Stimulated activated CD8-positive, alpha-beta memory T cell treated with anti-CD3 and anti-CD28 coated beads, Interleukin-7, amount 100 ng/mL, for 24 hours (primary cell): ENCODE measurements around the gene GPC3.
"Not testable (repeated sequence)": the region's sequence is repeated elsewhere in the genome, so short reads cannot be mapped to it uniquely, and the experiment has no call there.

Experiments used
- DNase-seq: peaks from one replicate; pipeline ENCODE4 v3.0.0-alpha.2; 2020; ENCODE audit warnings: low read depth

The GPC3 gene

DNA sequence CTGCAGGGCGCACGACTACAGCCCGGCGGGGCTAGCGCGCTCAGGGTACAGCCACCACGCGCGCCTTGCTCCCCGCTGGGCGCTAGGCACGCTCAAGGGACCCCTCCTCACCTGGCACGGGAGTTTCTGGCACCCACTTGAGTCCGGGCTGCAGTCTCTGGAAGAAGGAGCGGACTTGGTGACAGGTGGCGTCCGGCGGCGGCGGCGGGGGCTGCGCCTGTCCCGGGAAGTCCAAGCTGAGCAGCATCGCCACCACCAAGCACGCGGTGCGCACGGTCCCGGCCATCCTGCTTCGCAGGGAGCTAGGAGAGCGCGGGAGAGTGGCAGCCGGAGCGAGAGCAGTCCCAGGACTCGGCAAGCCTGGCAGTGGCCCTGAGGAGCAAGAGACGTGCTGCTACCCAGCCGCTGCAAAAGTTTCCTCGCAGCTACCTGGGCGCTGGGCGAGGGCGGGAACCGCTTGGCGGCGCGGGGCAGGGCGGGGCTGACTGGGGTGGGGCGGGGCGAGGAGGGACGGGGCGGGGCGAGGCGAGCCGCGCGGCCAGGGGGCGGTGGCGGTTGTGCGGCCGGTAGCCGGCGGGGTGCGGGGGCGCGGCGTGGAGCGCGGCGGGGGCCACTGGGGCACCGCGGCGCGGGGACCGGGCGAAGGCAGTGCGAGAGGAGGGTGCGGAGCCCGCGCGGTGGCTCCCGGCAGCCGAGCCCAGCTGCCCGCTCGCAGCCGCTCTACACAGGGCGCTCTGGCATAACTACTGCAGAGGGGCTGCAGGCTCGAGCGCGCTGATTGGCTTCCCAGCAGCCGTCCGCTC, at the start of gene GPC3:
TSS of gene GPC3 (minus strand) at position 431 of the 803 bp plus-strand sequence.
- DNase-seq, result peak; percentile 1

DNA sequence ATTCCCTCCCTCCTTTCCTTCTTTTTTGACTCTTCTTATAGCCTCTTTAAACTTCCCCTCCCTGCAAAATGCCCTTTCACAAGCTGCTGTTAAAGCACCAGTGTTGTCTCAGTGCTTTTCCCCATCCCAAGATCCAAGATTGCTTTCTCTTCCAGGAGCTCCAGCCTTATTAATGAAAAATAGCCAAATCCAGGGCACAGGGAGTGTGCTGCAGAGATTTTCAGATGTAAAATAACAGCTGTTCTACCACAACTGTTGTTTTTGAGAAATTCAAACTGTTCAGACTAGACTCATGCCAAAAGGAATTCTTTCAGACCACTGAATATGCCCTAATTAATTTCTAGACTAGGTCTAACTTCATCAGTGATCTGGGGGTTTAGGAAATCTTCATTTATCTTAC, 47.0 kb upstream of the GPC3 start:
- DNase-seq, result no peak

DNA sequence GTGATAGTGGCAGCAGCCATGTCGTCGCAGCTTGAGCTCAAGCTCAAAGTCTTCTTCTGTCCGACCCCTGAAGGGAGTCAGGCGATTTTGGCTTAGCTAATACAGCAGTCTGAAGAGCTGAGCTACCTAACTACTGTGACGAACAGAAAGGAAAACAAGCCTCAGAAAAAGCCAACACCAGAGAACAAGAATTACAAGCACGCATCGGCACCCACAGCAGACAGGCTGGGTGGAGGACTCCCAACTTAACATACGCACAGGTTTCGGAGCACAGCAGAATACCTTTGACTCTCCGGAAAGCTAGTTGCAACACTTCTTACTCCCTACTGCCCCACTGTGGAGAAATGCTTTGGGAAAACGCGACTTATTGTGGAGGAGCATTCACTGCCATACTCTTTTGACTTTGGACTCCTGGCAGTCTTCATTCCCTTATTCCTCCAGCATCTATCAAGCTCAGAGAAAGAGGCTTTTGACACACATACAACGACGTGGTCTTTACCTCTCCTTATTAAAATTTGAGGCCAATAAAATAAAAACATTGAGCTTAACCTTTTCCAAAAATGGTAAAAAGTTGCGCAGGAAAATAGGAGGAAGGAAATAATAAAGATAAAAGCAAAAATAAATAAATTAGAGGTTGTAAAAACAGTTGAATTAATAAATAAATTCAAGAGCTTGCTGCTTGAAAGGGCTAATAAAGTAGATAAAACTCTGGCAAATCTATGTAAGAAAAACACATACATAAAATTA, 41.3 kb upstream of the GPC3 start:
- DNase-seq, result no peak

DNA sequence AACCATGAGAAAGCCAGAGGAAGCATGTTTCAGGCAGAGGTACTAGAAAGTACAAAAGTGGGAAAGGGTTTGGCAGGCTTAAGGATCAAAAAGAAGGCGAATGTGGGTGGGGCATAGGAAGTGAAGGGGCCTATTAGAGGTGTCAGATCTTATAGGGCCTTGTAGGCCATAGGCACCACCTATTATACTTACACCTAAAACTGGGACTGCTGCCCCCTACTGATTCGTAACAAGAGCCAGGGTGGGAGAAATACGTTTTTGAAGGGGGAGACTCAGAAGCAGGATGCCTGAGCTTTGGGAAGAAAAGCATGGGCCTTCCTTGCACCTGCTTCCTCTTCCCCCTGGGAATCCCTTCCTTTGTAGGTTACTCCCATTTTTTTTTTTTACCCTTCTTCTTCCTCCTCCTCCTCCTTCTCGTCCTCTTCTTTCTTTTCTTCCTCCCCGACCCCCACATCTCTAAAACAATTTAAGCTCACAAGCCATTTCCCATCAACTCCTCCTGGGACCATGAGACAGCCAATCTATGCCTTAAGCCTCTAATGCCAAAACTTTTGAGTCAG, 40.7 kb upstream of the GPC3 start:
- no peak for DNase-seq

DNA sequence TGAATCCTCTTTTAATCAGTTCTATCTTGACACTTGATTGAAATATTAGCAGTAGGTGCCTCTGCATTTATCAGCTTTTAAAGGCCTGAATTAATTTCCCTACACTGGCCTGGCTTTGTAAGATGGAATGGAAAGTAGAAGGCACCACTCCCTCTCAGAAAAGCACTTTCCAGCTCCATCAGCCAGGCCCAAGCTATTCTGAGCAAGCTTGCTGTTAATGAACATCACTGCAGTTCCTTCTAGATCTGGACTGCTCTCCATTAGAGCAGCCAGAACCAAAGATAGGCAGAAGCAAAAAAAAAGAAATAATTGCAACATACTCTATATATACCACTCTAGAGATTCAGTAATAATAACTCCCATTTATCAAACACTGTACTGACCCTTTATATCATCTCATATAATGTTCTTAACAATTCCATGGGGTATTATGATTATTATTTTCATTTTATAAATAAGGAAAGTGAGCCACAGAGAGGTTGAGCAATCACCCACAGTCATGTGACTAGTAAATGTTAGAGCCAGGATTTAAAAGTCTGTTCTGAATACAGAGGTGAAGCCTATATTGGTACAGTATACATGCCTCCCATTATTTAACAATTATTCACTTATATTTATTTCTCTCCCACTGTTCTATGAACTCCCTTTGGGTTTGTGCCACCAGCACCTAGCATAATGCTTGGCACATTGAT, 39.4 kb upstream of the GPC3 start:
- DNase-seq, result no peak

DNA sequence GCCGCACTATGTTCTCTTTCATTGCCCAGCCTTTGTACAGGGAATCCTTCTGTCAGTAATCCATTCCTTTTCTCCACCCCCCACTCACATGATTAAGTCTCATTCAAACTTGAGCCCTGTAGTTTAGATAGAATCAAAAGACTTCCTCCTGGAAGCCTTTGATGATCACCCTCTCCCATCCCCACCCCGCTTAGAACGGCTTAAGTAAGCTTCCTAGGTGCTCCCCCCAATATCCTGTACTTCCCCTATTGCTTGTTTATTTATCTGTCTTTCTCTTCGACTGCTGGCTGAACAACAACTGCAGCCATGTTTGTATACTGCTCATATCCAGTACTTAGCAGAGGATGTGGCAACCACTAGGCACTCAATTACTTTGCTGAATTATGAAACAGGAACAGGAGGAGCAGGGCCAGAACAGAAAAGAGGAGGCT, 38.5 kb upstream of the GPC3 start:
- no peak for DNase-seq

DNA sequence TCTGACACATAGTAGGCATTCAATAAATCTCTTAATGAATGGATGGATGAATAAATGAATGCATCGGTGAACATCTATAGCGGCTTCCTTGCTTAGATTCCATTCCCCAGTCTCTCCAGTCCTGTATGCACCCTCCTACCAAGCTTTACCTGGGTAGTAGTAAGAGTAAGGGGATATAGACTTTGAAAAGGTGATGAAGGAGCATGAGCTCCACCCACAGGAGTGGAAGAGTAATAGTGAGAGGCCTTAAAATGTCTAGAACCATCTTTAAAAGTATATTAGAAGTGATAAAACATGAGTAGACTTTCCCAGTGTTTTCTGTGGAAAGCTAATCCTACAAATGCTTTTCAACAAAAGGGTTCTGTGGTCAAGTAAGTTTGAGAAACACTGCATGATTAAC, 35.5 kb upstream of the GPC3 start:
- DNase-seq, result no peak

DNA sequence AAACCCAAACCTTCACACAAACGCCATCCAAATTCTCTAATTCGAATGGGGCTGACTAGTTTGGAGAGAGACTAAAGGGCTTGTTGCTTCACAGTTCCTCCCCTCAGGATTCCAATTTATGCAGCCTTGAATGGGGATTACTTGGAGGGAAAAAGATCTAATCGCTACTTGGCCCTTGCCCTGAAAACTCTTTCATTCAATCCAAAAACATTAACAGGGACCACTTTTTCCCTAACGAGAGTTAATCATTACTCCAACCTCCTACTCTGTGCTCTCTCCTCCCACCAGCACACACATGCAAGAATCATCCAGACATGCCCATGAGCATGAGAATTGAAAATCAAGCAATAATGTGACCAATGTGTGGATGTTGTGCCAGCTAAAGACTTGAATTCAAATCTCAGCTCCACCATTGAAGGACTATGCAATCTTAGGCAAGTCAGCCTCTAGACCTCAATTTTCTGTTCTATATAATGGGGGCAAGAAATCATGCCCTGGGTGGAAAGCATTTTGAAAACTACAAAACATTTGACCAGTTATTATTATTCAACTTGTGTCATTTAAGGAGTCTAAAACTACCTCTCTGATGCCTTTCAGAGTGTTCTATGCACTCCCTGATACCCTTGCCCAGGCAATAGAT, 34.3 kb upstream of the GPC3 start:
- DNase-seq, result no peak

DNA sequence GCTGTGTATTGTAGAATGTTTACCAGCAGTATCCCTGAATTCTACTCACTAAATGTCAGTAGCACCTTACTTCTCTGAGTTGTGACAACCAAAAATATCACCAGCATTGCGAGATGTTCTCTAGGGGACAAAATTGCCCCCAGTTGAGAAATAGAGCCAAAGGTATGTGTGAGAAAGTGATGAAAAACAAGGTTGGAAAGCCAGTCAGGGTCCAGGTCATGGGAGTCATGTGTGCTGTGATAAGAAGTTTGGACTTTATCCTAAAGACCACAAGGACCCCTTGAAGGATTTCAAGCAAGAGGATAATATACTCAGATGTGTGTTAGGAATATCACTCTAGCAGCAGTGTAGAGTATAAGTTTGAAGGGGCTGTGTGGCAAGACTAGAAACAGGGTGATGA, 30.9 kb upstream of the GPC3 start:
- not testable (repeated sequence) for DNase-seq

DNA sequence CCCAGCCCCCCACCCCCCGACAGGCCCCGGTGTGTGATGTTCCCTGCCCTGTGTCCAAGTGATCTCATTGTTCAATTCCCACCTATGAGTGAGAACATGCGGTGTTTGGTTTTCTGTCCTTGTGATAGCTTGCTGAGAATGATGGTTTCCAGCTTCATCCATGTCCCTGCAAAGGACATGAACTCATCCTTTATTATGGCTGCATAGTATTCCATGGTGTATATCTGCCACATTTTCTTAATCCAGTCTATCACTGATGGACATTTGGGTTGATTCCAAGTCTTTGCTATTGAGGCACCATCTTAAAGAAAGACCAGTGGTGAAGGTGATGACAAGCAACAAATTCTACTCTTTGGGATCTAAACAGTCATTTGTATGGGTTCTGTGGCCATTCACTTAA, 30.1 kb upstream of the GPC3 start:
- not testable (repeated sequence) for DNase-seq

DNA sequence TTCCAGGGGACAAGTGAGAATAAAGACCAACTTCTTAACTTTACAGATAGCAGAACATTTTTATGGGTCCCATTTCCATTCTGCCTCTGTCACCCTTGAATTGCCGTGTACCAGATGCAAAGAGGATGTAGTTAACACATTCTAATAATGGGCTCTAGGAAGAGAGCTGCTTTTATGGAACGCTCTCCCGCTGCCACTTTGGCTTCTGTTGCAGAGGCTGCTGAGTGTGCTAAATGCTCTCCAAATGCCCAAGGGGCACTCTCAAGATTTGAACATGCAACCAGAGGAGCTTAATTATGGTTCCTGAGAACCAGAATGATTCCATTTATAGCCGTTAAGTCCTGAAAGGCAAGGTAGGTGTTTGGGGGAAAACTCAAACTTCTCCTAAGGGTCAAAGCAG, 28.1 kb upstream of the GPC3 start:
- DNase-seq, result no peak

DNA sequence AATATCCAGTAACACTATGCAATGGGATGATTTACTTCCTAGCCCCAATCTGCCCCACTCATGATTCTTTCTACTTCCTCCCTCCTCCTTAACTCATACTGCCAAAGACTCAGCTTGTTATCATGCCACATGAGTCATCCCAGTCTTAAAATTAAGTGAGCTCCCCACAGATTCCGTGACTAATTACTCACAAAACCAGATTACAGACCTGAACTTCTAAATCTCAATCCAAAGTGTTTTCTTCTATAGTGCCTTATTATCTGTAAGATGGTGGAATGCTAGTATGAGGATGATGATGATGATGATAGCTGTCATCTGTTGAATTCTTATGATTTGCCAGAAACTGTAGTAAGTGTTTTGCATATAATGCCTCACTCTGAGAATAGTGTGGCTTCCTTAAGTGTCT, 27.7 kb upstream of the GPC3 start:
- DNase-seq, result no peak

DNA sequence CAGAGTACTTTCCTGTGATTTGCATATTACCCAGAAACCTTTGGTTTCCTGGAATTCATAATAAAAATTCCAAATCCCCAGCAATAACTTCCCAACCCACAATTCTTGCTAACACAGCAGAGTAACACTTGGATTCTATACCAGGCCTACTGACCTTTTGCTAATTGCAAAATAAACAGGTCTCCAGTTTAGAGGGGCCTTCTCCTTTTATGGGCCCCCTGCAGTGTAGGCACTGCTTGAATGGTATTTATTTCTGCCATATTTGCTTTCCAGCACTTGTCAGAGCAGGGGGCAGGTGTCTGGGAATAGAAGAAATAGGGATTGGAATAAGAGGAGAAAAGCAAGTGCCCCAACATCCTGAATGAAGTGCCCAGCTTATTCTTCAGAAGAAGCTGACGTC, 25.3 kb upstream of the GPC3 start:
- DNase-seq, result no peak

DNA sequence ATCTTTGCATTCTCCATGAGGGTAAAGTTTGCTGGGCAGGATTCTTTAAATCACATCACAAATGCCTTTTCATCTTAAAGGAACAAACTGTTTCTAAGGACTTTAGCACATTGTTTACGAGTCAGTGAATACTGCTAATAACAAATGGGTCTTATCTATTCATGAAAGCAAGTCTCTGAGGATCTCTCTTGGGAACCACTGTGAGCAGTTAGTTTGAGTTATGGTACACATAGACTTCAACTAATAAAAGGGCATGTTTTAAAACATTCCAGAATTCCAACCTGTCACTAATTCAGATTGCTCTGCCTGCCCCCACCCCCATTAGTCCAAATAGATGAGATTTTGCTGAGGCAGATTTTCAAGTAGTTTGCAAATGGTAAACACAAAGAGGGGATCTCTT, 22.3 kb upstream of the GPC3 start:
- no peak for DNase-seq

DNA sequence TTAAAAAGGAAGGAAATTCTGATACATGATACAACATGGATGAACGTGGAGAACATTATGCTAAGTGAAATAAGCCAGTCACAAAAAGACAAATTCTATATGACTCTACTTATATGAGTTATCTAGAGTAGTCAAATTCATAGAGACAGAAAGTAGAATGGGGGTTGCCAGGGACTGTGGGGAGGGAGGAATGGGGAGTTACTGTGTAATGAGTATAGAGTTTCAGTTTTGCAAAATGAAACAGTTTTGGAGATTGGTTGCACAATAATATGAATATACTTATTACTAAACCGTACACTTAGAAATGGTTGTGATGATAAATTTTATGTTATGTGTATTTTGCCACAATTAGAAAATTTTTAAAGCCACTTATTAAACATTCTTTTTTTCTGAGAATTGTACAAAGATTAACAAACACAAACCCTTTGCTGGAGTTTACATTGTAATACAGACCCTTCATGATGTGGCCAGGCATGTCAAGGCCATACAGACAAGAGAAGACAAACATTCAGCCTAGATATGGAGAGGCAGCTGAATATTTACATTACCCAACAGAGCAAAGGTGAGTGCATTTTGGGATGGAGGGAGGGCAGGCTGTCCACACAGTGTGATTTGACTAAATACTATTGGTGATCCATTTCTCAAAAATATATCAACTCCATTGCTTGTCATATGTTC, 21.2 kb upstream of the GPC3 start:
- no peak for DNase-seq

DNA sequence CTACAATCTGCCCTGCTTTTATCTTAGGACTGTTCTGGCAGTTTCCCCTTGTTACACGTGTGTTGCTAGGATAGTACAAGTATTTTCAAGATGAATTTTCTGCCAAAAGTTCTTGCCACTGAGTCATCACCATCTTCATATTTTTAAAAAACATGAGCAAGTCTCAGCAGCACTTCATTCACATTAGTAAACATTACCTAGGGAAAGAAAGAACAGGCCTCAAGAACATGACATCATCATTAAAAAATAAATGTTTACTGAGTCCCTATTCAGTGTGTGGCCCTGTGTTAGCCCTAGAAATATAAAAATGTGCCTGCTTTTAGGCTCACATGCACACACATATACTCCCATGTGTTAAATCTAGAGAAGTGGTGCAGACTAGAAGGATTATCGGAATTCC, 18.7 kb upstream of the GPC3 start:
- no peak for DNase-seq

DNA sequence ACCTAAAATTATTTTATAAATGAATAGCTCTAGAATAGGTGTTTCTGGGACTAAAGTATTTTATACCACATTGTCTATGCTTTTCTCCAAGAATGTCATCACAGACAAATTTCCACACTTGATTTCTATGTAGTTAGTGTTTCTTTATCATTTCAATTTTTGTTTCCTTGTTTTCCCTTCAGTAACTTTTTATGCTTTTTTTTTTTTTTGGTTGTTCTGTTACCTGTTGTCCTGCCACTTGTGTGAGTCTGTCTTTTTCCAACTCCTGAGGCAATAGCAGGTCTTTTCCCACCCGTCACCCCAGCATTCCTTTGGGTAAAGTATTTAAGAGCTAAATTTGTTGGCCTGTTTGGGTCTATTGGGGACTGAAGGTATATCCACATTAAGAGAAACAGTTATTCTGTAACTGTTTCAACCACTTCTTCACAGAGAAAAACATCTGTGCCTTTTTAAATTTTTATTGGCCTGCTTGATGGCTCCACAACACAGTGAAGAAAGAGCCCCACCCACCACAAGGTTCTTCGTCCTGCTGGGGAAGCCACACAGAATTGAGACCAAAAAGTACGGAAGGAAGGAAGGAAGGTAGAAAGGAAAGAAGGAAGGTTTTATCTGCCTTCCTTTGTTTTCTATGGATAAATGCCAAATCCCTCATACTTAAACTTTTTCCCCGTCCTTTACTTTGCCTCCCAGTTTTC, 17.7 kb upstream of the GPC3 start:
- DNase-seq, result no peak

DNA sequence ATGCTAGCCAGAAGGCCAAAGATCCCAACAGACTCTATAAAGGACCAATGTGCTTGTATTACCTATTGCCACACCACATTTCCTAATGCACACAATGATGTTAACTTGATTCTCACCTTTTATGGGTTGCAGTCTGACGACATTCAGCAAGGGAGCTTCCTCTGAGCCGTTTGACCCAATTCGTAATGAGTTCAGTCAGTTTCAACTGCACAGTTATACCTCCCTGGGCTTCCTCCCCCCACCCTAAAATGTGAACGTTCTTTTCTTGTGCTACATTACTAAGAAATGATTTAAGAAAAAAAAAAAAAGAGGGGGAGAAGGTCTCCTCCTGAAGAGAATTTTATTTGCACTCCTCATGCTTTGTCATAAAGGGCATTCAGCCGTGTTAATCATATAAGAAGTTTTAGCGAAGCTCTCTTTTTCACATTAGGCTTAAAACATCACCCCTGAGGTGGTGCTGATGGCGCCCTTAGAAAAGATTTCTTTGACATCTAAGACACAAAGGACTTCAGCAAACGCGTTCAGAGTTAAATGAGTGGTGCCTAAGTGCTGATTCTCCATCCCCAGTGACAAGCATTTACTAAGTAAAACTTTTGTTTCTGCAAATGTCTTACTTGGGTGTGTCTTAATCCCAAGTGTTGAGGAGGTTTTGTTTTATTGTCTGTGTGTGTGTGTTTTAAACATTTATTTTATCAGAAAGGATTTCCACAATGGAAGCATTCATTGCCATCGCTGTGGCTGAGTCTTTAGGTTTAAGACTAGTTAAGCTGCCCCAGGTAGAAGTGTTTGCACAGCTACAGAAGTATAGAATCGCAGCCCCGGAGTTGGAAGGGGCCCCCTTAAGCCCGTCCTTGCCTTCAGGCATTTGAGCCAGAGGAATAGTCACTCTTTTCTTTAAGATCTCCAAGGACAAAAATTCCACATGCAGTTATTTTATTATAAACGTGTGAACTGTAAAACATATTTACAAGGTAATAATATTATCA, 15.2 kb upstream of the GPC3 start:
- no peak for DNase-seq

DNA sequence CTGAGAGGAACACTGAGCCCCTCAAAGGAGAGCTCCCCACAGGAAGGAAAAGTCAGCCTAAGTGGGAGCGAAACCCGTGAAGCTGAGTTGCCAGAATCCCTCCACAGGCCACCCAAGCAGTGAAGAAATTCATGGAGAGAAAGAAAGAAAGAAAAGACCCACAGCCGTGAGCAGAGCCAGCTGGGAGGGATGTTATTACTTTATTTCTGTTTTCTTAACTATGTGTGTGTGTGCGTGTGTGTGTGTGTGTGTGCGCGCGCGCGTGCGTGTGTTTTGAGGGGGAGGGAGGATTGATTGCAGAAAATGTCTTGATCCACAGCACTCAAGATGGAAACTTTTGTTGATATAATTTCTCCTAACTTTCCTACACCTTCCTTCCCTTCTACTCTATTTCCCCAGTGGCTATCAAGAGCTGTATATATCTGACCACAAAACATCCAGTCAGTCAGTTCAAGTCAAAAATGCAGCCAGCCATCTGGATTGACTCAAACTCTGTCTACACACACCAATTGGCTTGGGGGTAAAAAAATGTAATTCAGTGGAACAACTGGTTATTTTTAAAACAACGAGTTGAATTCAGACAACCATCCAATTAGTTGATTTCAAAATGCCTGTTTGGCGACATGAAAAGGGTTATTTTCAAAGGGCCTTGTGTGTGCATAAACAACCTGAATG, 13.8 kb upstream of the GPC3 start:
- no peak for DNase-seq
